Hematopoietic multipotent progenitor cell treated with erythropoietin and hydrocortisone succinate and interleukin-3 and kit ligand, for 15 days (in vitro differentiated cells): ENCODE data around the gene ADAP1.
"Not testable (repeated sequence)": the region's sequence is repeated elsewhere in the genome, so short reads cannot be mapped to it uniquely, and the experiment has no call there.

ENCODE experiments used
- DNase-seq: peaks from one replicate; pipeline ENCODE4 v3.0.0-alpha.2; 2015; ENCODE audit warnings: low spot score

The ADAP1 gene, protein sequence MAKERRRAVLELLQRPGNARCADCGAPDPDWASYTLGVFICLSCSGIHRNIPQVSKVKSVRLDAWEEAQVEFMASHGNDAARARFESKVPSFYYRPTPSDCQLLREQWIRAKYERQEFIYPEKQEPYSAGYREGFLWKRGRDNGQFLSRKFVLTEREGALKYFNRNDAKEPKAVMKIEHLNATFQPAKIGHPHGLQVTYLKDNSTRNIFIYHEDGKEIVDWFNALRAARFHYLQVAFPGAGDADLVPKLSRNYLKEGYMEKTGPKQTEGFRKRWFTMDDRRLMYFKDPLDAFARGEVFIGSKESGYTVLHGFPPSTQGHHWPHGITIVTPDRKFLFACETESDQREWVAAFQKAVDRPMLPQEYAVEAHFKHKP

DNA sequence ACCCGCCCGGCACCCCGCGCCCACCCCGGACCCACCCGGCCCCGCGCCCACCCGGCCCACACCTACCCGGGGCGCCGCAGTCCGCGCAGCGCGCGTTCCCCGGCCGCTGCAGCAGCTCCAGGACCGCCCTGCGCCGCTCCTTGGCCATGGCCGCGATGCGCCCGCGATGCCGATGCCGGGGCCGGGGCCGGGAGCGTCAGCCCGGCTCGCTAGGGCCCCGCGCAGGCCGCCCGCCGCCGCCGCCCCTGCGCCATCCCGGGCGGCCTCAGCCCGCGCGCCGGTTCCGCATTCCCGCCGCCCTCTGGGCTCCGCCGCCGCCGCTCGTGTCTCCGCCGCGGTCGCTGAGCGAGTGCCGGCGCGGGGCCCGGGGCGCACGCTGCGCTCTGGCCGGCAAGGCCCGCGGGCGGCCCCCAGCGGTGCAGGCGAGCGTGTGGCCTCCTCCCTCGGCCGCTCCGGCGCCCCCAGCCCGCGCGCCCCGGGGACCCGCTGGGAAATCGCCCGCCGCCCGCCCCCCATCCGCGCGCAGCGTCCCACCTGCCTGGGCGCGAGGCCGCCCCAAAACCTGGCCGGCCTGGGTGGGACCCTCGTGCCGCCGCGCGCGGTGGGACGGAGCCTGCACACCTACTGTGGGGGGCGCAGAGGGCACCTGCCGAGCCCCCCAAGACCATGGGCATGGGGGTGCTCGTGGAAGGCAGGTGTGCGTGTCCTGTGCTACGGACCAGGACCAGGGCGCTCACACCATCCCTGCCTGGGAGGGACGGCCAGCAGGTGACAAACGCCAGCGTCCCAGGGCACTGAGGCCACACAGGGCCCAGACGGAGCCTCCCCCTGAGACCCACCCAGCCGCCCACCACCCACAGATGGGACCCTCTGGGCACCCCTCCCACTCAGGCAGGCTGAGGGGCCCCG, at the start of gene ADAP1:
Gene ADAP1, minus strand, starts transcription at position 351 of the 909 bp plus-strand sequence. Its CDS starts 203 bp downstream, at position 148.
- no peak for DNase-seq

DNA sequence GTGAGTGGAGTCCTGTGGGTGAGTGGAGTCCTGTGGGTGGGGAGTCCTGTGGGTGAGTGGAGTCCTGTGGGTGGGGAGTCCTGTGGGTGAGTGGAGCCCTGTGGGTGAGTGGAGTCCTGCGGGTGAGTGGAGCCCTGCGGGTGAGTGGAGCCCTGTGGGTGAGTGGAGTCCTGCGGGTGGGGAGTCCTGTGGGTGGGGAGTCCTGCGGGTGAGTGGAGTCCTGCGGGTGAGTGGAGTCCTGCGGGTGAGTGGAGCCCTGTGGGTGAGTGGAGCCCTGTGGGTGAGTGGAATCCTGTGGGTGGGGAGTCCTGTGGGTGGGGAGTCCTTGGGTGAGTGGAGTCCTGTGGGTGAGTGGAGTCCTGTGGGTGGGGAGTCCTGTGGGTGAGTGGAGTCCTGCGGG, 48.0 kb upstream of the ADAP1 start:
- not testable (repeated sequence) for DNase-seq

DNA sequence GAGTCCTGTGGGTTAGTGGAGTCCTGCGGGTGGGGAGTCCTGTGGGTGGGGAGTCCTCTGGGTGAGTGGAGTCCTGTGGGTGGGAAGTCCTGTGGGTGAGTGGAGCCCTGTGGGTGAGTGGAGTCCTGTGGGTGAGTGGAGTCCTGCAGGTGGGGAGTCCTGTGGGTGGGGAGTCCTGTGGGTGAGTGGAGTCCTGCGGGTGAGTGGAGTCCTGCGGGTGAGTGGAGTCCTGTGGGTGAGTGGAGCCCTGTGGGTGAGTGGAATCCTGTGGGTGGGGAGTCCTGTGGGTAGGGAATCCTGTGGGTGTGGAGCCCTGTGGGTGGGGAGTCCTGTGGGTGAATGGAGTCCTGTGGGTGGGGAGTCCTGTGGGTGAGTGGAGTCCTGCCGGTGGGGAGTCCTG, 47.5 kb upstream of the ADAP1 start:
- DNase-seq, result not testable (repeated sequence)

DNA sequence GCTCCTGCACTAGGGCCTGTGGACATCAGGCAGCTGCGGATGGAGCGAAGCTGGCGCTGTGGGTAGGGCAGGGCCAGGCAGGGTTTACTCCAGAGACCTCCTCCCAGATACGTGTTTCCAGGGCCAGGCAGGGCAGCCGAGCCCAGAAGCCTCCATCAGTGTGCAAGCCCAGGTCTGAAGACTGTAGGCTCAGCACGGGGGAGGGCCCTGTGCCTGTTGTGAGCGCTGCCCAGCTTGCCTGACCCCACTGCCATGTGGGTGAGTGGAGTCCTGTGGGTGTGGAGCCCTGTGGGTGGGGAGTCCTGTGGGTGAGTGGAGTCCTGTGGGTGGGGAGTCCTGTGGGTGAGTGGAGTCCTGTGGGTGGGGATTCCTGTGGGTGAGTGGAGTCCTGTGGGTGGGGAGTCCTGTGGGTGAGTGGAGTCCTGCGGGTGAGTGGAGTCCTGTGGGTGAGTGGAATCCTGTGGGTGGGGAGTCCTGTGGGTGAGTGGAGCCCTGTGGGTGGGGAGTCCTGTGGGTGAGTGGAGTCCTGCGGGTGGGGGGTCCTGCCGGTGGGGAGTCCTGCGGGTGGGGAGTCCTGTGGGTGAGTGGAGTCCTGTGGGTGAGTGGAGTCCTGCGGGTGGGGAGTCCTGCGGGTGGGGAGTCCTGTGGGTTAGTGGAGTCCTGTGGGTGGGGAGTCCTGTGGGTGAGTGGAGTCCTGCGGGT, 46.7 kb upstream of the ADAP1 start:
- not testable (repeated sequence) for DNase-seq

DNA sequence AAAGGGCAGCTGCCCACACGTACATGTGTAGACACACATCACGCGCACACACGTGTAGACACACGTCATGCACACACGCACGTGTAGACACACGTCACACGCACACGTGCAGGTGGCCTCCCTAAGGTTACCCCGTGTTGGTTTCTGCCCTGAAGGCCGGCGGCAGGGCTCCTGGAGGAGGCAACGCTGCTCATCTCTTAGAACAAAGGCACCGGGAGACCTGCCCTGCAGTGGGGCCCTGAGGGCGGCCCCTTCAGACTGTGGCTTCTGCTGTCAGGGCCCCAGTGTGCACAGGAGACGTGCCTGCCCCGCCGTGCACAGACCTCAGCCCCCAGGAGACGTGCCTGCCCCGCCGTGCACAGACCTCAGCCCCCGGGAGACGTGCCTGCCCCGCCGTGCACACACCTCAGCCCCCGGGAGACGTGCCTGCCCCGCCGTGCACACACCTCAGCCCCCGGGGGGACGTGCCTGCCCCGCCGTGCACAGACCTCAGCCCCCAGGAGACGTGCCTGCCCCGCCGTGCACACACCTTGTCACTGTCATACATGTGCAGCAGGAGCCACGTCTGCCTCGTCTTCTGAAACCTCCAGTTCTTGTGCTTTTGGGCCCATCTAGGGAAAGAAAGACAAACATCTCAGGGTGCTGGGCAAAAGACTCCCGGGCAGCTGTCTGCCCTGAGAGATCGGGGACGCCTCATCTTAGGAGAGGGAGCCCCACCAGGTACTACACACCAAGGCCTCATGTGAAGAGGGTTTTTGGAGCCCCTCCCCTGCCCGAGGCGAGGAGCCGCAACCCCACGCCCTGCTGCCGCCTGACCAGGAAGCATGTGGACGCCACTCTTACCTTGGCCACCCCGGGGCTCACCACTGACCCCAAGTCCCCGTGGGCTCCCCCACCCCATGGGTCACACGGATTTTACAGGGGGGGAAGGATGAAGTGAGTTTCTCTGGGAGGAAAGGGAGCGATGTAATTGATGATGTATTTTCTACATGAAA, 45.8 kb upstream of the ADAP1 start:
- no peak for DNase-seq

DNA sequence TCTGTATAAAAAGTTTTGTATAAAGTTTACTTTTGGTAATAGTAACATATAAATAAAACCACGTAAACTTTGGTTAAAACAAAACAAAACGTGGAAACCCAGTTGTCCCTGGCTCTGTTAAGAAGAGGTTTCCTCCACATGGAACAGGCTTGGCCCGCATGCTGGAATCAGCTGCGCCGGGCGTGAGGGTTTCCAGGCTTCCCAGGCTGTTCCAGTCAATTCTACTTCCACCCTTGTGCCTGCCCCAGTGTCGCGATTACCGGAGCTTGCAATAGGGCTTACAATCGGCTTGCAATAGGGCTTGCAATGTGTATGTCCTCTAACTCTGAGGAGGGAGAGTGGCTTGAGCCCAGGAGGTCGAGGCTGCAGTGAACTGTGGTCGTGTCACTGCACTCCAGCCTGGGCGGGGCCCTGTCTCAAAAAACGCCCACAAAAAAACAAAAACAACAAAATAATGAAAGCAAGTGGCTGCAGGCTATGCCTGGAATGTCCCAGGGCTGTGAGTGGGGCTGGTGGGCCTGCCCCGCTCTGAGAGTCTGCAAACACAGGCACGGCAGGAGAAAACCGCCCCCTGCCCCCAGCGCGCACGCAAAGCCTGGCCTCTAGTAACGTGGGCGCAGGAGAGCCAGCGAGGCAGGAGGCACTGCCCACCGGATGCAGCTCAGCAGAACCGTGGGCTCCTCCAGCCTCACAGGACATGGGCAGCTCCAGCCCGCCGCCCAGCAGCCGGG, 44.8 kb upstream of the ADAP1 start:
- DNase-seq, result no peak

DNA sequence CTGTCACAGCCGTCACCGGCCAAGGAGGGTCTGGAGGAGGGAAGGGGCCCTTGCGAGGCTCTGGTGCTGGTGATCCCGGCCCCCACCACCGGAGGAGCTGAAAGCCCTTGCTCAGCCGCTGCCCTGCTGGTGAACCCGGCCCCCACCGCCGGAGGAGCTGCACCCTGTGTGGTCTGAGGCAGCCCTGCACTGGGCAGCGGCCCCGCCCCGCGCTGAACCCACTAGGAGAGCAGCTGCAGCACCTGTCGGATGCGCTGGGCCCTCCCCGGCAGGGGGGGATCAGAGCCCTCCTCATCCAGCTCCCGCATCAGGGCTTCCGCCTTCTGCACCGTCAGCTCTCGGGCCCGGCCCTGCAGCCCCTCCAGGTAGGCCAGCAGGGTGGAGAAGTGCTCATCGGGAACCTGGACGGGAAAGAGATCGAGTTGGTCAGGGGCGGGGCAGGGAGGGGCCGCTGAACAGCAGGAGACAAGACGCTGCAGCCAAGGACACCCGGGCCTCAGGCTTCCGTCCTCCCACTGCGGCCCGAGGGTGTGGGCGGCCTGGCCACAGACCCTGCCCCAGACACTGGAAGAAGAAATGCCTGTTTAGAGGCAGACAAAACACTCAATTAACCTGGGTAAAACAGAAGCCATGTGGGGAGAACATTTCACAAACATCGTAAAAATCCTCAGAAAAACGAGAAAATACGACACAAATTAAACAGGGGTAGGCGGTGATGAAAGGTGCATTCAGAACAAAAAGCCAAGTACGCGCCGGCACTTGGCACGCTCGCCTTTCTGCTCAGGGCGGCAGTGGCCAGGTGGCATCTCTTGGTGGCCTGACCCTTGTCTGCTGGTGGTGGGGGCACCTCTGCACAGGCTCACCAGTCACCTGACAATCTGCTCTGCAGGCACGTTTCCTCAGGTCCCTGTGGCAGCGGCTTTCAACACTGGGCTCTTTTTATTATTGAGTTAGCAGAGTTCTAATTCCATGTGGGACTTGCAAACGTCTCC, 43.2 kb upstream of the ADAP1 start:
- no peak for DNase-seq

DNA sequence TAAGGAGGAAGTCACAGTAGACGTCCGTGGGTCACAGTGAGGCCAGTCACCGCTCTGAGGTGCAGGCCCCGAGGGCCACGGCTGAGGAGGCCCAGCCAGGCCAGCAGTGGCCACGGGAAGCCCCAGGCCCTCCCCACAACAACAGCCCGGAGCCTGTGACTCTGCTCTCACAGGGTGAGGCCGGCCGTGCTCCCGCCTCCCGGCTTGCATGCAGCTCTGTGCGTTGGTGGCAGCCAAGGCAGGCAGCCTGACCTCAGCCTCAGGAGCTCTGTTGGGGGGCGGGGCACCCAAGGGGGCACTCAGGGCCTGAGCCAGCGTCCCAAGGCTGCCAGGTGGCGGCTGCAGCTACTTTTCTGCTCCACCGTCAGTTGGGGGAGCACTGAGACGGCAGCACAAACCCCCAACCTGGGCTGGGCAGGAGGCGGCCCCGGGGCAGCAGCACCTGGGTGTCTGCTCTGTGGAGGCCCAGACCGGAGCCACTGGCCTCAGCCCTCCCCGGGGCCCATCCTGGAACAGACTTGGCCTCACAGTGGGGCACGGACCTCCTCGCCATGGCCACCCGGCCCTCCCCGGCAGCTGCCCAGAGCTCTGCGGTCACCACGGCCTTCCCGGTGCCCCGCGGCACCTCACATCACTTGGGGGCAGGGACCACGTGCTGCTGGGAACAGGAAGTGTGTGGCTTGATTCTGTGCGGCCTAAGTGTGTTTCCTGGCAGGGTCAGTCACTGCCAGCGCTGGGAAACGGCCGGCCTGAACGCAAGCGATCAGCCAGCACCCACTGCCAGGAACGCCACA, 41.8 kb upstream of the ADAP1 start:
- DNase-seq, result no peak

DNA sequence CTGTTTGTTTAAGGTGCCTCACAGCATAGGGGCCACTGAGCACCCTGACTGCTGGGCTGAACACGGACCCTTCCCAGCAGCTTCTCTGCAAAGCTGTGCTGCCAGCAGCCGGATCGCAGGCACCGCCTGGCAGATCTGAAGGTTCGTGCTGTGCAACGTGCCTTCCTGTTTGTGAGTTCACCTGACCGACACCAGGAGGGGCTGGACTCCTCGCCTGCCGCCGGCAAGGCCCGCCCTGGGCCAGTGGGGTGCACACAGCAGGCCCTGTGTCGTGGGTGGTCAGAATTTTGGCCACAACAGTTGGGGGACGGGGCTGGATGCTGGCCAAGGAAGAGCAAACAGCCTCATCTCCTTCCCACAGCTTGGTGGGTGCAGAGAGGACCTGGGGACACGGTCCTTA, 41.1 kb upstream of the ADAP1 start:
- no peak for DNase-seq

DNA sequence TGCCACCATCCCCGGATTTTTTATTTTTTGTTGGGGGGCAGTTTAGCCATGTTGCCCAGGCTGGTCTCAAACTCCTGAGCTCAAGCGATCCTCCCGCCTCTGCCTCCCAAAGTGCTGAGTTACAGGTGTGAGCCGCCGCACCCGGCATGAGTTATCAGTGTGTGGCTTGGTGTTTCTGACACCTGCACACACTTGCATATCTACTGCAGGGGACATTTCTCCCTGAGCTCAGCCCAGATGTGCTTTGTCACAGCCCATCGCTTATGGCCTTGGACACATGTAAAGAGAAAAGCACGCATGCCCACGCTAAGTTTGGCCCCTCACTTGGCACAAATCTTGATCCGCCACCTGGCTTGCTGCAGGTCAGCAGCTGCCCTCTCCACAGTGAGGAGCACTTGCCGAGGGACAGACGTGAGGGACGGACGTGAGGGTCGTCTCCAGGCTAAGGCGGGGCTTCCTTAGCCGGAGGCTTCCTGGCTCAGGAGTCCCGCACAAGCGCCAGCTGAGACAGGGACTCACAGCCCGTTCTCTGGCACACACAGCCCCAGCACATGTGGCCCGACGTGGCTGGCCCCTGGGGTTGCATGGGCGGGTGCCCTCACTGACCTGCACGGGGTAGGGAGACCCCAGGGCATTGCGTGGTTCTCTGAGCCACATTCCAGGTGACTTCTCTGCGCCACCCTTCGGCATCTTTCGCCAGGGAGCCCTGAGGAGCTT, 40.3 kb upstream of the ADAP1 start:
- DNase-seq, result no peak

DNA sequence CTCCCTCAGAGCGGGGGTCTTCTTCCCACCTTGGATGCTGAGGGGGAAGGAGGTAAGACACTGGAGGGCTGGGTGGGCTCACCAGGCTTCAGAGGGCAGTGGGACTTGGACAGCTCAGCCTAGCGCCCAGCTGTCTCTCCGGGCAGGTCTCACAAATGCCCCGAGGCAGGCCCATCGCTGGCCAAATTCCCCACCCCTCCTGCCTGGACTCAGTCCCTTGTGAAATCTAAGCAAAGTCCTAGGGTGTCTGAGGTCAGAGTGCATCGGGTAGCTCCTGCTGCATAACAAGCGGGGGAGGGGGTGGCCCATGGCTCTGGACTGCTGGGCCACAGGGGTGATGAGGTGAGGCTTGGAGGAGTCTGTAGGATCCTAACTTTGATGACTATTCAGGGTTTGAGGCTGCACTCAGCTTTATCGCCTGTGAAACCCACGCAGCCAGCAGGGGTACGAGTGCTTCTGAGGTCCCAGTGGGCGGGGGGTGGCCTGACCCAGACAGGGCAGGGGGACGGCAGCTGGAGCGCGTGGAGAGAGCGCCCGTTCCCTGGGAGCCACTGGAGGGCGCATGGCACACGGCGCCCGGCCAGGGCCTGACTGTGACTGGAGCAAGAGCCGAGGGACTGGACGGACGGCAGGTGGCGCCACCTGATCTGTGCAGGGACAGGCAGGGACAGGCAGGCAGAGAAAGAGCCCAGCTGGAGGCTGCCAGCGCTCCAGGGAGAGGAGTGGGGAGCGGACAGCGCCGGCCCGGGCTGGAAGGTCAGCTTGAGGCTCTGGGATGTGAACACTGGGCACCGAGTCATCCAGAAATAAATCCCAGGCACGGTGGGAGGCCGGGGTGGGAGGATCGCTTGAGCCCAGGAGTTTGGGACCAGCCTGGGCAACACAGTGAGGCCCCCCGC, 38.5 kb upstream of the ADAP1 start:
- peak; percentile 94 for DNase-seq

DNA sequence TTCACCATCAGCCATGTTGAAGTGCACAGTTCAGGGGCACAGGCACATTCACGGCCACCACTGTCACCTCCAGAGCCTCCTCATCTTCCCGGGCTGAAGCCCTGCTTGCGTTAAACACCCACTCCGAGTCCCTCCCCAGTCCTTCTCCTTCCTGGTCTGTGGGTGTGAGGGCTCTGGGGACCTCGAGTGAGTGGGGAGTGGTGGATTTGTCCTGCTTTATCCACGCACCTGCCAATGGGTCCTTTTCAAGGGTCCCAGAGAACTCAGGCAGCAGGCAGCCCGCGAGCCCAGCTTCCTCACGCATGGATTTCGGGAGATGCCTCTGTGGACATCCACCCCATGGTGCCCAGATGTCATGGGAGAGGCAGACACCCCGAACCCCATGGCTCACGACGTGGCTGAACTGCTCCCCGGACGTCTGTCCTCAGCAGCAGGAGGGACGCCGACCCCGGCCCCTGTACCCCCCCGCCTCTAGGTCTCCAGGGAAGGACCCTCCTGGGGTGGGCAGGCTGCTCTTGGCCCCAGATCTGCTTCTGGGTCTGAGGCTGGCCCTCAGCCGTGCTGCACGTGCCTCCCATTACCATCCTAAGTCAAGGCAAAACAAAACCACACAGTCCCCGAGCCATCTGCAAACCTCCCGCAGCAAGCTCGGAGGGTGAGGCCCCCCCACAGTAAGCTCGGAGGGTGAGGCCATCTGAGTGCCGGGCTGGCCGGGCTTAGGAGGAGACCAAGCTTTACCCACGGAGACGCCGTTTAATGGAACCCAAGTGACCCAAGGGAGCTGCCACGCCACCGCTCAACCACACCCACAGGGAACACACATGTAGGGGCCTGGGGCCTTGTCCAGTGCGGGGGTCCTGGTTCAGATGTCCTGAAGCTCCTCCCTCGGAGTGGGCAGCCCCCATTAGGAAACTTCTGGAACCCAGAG, 37.5 kb upstream of the ADAP1 start:
- no peak for DNase-seq

DNA sequence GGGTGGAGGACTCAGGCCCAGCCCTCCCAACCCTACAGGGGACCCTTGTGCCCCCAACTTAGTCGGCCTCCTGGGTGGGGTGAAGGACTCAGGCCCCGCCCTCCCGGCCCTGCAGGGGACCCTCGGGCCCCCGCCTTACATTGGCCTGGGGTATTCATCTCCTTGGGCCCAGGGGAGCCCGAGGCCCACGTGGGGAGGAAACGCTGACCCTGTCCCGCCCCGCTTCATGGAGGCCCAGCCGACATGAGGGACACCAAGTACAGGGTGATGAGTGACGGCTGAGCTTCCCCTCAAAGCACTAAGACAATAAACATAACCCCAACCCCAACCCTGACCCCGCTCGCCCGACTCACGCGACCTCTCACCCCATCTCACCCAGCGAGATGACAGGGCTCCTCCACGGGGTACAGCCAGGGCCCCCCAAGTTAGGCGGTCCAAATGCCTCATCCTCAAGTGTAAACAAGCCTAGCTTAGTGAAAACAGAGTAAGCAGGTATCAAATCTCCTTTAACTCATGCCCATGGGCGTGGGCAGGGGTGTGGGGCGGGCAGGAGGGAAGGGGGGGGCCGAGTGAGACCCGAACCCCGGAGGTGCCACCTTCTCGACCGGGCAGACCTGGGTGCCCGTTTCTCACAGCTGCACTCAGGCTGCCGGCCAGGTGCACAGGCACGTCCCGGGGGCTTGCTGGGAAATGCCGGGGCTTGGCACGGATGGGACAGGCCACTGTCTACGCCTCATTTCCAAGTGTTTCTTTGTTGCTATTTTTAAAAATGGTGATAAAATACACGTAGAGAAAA, 36.7 kb upstream of the ADAP1 start:
- no peak for DNase-seq

DNA sequence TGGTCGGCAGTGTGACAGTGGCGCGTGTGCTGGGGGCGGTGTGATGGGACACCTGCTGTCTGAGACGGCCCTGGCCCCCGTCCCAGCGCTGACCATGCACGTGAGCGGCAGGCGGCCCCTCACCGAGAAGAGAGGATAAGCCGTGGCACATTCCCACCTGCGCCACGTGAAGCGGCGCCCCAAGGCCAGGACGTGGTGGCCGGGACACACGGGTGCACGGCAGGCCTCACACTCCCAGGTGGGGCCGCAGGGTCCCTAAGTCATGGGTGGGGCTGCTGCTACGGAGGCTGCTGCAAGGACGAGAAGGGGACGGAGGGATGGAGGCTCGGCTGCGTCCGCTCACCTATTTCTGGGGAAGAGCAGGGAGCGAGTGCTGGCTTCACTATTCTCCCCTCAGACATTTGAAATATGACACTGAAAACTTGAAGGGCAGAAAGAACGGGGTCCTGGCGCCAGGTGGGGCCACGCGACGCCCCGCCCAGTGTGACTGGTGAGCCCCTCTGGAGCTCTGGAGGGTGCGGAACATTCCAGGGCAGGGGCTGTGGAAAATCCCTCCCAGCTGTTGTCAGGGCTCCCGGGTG, 36.0 kb upstream of the ADAP1 start:
- DNase-seq, result no peak
